C4-2B (cell line): Measurements from ENCODE around the gene MDC1.

Source experiments
- ZFX ChIP-seq: fragments of 450-650 bp; IDR thresholded peaks from 2 replicates; pipeline ENCODE4 v1.6.1; 2017
- TF ChIP-seq, protein P1 (sequence below): fragments of 450-650 bp; conservative IDR thresholded peaks from 2 replicates; pipeline ENCODE4 v1.5.1; 2017; ENCODE audit warnings: mild to moderate bottlenecking

DNA sequence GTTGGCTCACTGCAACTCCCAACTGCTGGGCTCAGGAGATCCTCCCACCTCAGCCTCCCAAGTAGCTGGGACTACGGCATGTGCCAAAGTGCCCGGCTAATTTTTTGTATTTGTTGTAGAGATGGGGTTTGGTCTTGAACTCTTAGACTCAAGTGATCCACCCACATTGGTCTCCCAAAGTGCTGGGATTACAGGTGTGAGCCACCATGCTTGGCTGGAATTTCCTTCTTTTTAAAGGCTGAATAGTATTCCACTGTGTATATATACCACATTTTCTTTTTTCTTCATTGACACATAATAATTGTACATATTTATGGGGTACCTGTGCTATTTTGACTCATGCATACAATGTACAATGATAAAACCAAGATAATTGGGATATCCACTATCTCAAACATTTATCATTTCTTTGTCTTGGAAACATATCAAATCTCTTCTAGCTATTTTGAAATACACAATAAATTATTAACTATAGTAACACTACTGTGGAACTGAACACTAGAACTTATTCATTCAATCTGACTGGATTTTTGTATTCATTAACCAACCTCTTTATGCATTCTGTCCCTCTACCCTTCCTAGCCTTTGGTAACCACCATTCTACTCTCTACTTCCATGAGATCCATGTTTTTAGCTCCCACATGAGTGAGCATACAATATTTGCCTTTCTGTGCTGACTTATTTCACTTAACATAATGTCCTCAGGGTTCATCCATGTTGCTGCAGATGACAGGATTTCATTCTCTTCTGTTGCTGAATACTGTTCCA lies 7.8 kb downstream of the MDC1 start:
- TF ChIP-seq, protein P1, sequence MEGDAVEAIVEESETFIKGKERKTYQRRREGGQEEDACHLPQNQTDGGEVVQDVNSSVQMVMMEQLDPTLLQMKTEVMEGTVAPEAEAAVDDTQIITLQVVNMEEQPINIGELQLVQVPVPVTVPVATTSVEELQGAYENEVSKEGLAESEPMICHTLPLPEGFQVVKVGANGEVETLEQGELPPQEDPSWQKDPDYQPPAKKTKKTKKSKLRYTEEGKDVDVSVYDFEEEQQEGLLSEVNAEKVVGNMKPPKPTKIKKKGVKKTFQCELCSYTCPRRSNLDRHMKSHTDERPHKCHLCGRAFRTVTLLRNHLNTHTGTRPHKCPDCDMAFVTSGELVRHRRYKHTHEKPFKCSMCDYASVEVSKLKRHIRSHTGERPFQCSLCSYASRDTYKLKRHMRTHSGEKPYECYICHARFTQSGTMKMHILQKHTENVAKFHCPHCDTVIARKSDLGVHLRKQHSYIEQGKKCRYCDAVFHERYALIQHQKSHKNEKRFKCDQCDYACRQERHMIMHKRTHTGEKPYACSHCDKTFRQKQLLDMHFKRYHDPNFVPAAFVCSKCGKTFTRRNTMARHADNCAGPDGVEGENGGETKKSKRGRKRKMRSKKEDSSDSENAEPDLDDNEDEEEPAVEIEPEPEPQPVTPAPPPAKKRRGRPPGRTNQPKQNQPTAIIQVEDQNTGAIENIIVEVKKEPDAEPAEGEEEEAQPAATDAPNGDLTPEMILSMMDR, result no peak
- no peak for TF ChIP-seq ZFX
